ENCODE data around the gene MISFA. TPM values are rescaled to one million over a fixed set of nuclear protein-coding genes. Genes with fewer than 3 reads are reported as not detected.

Gene MISFA
- total RNA-seq, 1 experiment from 2014 or later, result 5.0 TPM

- H3K9me3 ChIP-seq (ENCODE audit: control insufficient read depth, insufficient read depth, low read depth, low read length), result no peaks in the 10 kb centered on the region
- no peak overlapping the region for H3K4me3 ChIP-seq (ENCODE audit: low read depth in 2 of 2, low read length in 2 of 2)
- intact Hi-C loops (cut with micrococcal nuclease; ENCODE audit: unreplicated experiment) (no loop called here), in situ Hi-C loops (cut with HindIII; ENCODE audit: low pct_unique_long_range_greater_than_20kb, low sequenced_read_pairs) (no loop called here)
- CTCF ChIA-PET, result no interaction called here
- no peaks in the 10 kb centered on the region for H3K36me3 ChIP-seq (ENCODE audit: control insufficient read depth, insufficient read depth, low read length)
- no peaks in the 10 kb centered on the region for H3K4me1 ChIP-seq (ENCODE audit: control insufficient read depth, insufficient read depth, low read length)
- ATAC-seq (no peak), DNase-seq (ENCODE audit: low read depth, low spot score) (no peak)
- no peaks in the 10 kb centered on the region for H3K27me3 ChIP-seq (ENCODE audit: control insufficient read depth, insufficient read depth, low read length)
- no TSS peak for BruUV-seq (replicated peaks)
- POLR2A ChIA-PET, result no interaction called here
- TF ChIP-seq POLR2AphosphoS5 (IDR thresholded peaks at IDR 0.05; ENCODE audit: low read depth, low read length), result no peak
- no peak for TF ChIP-seq REST (IDR thresholded peaks at IDR 0.05; ENCODE audit: insufficient read depth in 1 of 2, low read depth in 2 of 2, low read length in 1 of 2)
- no peak for TF ChIP-seq CTCF (IDR thresholded peaks at IDR 0.05)
- no peak for TF ChIP-seq TCF7L2 (IDR thresholded peaks at IDR 0.05; ENCODE audit: low read depth, low read length)
- TF ChIP-seq SIN3A (IDR thresholded peaks at IDR 0.05; ENCODE audit: borderline replicate concordance, insufficient read depth, low read depth, low read length), result no peak
- no peak overlapping the region for H3K27ac ChIP-seq (ENCODE audit: low read length)
Observed at GRCh38 chr11:18600915-18601569, 1.5 kb downstream of the MISFA start.

- TF ChIP-seq SIN3A (IDR thresholded peaks at IDR 0.05; ENCODE audit: borderline replicate concordance, insufficient read depth, low read depth, low read length) (no peak), REST (IDR thresholded peaks at IDR 0.05; ENCODE audit: insufficient read depth in 1 of 2, low read depth in 2 of 2, low read length in 1 of 2) (no peak)
- no peak for ATAC-seq
- ChIA-PET POLR2A (no interaction called here), CTCF (no interaction called here)
- no peaks in the 10 kb centered on the region for H3K27me3 ChIP-seq (ENCODE audit: control insufficient read depth, insufficient read depth, low read length)
- DNase-seq (ENCODE audit: low read depth, low spot score), result no peak
- H3K4me1 ChIP-seq (ENCODE audit: control insufficient read depth, insufficient read depth, low read length), result no peaks in the 10 kb centered on the region
- in situ Hi-C loops (cut with HindIII; ENCODE audit: low pct_unique_long_range_greater_than_20kb, low sequenced_read_pairs) (no loop called here), intact Hi-C loops (cut with micrococcal nuclease; ENCODE audit: unreplicated experiment) (no loop called here)
- H3K4me3 ChIP-seq (ENCODE audit: low read depth in 2 of 2, low read length in 2 of 2), result no peak overlapping the region
- H3K36me3 ChIP-seq (ENCODE audit: control insufficient read depth, insufficient read depth, low read length), result peaks cover 5% of the 10 kb centered on the region
- H3K9me3 ChIP-seq (ENCODE audit: control insufficient read depth, insufficient read depth, low read depth, low read length), result no peaks in the 10 kb centered on the region
- no peak overlapping the region for H3K27ac ChIP-seq (ENCODE audit: low read length)
- BruUV-seq (replicated peaks), result no TSS peak
Observed at GRCh38 chr11:18608376-18608775, 8.8 kb downstream of the MISFA start.
